Middle frontal gyrus (tissue), 1 donor: Measurements from ENCODE around the gene ZNRF3.
"Not testable (repeated sequence)": the region's sequence is repeated elsewhere in the genome, so short reads cannot be mapped to it uniquely, and the experiment has no call there.

Experiments used
- DNase-seq: peaks from one replicate; pipeline ENCODE4 v3.0.0-alpha.2; 2015; ENCODE audit warnings: low spot score; ENCODE audit errors: extremely low spot score

The ZNRF3 gene

GRCh38 chr22:29004647-29005371 lies 121.4 kb downstream of the ZNRF3 start:
- peak; percentile 31 for DNase-seq

- not testable (repeated sequence) for DNase-seq
Observed at GRCh38 chr22:29005754-29006153, 122.4 kb downstream of the ZNRF3 start.

GRCh38 chr22:29006346-29006745 lies 123.0 kb downstream of the ZNRF3 start:
- no peak for DNase-seq

GRCh38 chr22:29009148-29009547 lies 125.8 kb downstream of the ZNRF3 start:
- DNase-seq, result no peak

- DNase-seq, result peak; percentile 17
Observed at GRCh38 chr22:29011240-29012100, 128.1 kb downstream of the ZNRF3 start.

GRCh38 chr22:29012101-29012433 lies 128.7 kb downstream of the ZNRF3 start:
- no peak for DNase-seq

- no peak for DNase-seq
Observed at GRCh38 chr22:29012952-29013351, 129.6 kb downstream of the ZNRF3 start.

- no peak for DNase-seq
Observed at GRCh38 chr22:29014293-29014692, 130.9 kb downstream of the ZNRF3 start.

- no peak for DNase-seq
Observed at GRCh38 chr22:29014773-29015172, 131.4 kb downstream of the ZNRF3 start.

GRCh38 chr22:29016067-29016938 lies 132.9 kb downstream of the ZNRF3 start:
- DNase-seq, result no peak

GRCh38 chr22:29018293-29019189 lies 135.2 kb downstream of the ZNRF3 start:
- no peak for DNase-seq

- DNase-seq, result no peak
Observed at GRCh38 chr22:29022101-29022817, 138.9 kb downstream of the ZNRF3 start.

- no peak for DNase-seq
Observed at GRCh38 chr22:29023172-29023796, 139.9 kb downstream of the ZNRF3 start.

- no peak for DNase-seq
Observed at GRCh38 chr22:29026579-29026978, 143.2 kb downstream of the ZNRF3 start.

GRCh38 chr22:29028468-29028867 lies 145.1 kb downstream of the ZNRF3 start:
- no peak for DNase-seq

- DNase-seq, result no peak
Observed at GRCh38 chr22:29029202-29030000, 146.0 kb downstream of the ZNRF3 start.

GRCh38 chr22:29030016-29030617 lies 146.7 kb downstream of the ZNRF3 start:
- no peak for DNase-seq

GRCh38 chr22:29030618-29031226 lies 147.3 kb downstream of the ZNRF3 start:
- no peak for DNase-seq
